HFFc6 (cell line): Measurements from ENCODE around the gene DYSF. TPM values are rescaled to one million over a fixed set of nuclear protein-coding genes. Genes with fewer than 3 reads are reported as not detected.
"Not testable (repeated sequence)": the region's sequence is repeated elsewhere in the genome, so short reads cannot be mapped to it uniquely, and the experiment has no call there.

Source experiments
- DNase-seq: peaks from one replicate; pipeline ENCODE4 v3.0.0-alpha.2; 2018
- H3K27ac Mint-ChIP-seq: 2 replicates; pipeline ENCODE4 v1.8.0; 2020; ENCODE audit warnings: mild to moderate bottlenecking, mixed read lengths
- H3K27me3 Mint-ChIP-seq: 2 replicates; pipeline ENCODE4 v1.8.0; 2021; ENCODE audit warnings: mild to moderate bottlenecking, moderate library complexity, mixed read lengths; ENCODE audit not compliant: insufficient read depth
- H3K36me3 Mint-ChIP-seq: 2 replicates; pipeline ENCODE4 v1.8.0; 2021; ENCODE audit warnings: low read depth, mixed read lengths
- H3K4me1 Mint-ChIP-seq: 2 replicates; pipeline ENCODE4 v1.8.0; 2020; ENCODE audit warnings: low read depth, mixed read lengths
- H3K4me3 Mint-ChIP-seq: 2 replicates; pipeline ENCODE4 v1.8.0; 2020; ENCODE audit warnings: mild to moderate bottlenecking, moderate library complexity, mixed read lengths
- H3K9me3 Mint-ChIP-seq: 2 replicates; pipeline ENCODE4 v1.8.0; 2020; ENCODE audit warnings: mild to moderate bottlenecking, mixed read lengths
- total RNA-seq, 6 experiments: library from RNA; stranded (reverse); fragmentation: NEBNext Ultra II Directional; extraction: Animal tissue kit (Norgen Biotek cat#: 25700); gene quantifications; 2 replicates in 1 of 6; 3 replicates in 5 of 6; pipeline ENCODE4 v1.2.3, GENCODE V29; 2021
- TF ChIP-seq, protein P1 (sequence below): fragments of 200-600 bp; sonication (generic); IDR thresholded peaks from 2 replicates; pipeline ENCODE4 v1.5.0; 2021; ENCODE audit warnings: antibody characterized with exemption, mild to moderate bottlenecking

DYSF gene
- total RNA-seq, 6 experiments from 2014 or later = 0.07 to 0.57 (median 0.32) TPM

DNA sequence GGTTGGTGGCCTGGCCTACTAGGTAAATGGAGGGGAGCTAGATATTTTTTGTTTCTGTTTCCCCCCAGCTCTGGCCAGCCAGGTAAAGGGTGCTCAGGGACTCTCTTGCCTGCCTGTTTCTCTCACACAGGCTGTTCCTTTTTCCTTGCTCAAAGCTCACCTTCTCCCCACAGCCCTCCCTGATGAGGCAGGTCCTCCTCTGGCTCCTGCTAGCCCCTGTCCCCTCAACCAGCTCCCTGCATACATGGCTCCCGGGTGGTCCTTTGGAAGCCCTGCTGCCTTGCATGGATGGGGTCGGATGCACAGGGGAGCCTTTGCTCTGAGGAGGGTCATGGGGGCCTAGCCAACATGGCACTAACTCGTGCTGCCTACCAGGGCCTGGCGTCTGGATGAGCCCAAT is 27.8 kb downstream of the DYSF start:
- peaks cover 35% of the 10 kb centered on the region for H3K27me3 Mint-ChIP-seq
- TF ChIP-seq, protein P1, sequence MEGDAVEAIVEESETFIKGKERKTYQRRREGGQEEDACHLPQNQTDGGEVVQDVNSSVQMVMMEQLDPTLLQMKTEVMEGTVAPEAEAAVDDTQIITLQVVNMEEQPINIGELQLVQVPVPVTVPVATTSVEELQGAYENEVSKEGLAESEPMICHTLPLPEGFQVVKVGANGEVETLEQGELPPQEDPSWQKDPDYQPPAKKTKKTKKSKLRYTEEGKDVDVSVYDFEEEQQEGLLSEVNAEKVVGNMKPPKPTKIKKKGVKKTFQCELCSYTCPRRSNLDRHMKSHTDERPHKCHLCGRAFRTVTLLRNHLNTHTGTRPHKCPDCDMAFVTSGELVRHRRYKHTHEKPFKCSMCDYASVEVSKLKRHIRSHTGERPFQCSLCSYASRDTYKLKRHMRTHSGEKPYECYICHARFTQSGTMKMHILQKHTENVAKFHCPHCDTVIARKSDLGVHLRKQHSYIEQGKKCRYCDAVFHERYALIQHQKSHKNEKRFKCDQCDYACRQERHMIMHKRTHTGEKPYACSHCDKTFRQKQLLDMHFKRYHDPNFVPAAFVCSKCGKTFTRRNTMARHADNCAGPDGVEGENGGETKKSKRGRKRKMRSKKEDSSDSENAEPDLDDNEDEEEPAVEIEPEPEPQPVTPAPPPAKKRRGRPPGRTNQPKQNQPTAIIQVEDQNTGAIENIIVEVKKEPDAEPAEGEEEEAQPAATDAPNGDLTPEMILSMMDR = no peak
- no peaks in the 10 kb centered on the region for H3K36me3 Mint-ChIP-seq
- H3K4me1 Mint-ChIP-seq = no peaks in the 10 kb centered on the region
- H3K4me3 Mint-ChIP-seq = no peak overlapping the region
- no peaks in the 10 kb centered on the region for H3K9me3 Mint-ChIP-seq
- no peak for DNase-seq
- no peak overlapping the region for H3K27ac Mint-ChIP-seq

DNA sequence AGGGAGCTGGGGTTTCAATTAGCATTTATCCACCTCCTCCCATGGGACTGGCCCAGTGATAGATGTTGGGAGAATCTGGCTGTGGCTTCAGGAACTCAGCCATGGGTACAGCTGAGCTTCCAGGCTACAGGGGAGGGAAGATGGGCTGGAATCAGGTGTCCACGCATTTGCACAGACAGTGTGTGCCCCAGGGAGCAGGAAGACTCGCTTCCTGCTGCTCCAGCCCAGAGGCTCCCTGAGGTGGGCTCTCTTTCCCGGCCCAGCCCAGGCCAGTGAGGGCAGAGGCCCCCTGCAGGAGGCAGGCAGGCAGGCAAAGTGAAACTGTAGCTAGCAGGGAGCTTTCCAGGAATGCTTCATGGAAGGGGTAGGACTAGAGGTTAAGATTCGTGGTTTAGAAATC is 28.7 kb downstream of the DYSF start:
- Mint-ChIP-seq H3K27me3 (peaks cover 31% of the 10 kb centered on the region), H3K4me3 (no peak overlapping the region), H3K27ac (no peak overlapping the region), H3K4me1 (no peaks in the 10 kb centered on the region), H3K9me3 (no peaks in the 10 kb centered on the region), H3K36me3 (no peaks in the 10 kb centered on the region)
- no peak for DNase-seq
- TF ChIP-seq, protein P1 = peak; percentile 16; the same call in 1 of the 2 replicates

DNA sequence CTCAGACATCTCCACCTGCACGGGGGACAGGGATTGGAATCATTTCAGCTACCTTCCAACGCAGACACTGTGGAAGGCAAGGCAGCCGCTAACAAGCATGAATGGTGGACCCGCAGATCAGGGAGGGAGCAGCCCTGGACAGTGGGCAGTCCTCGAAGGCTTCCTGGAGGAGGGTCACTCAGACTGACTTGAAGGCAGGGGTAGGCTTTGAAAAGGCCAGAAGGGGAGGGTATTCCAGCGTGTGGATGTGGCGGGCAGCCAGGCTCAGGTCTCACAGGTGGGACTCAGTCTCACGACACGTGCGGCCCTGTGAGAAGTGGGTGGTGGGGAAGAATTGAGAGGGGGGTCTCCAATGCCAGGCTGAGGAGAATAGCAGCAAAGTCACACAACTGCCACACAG is 29.9 kb downstream of the DYSF start:
- no peak for DNase-seq
- H3K27ac Mint-ChIP-seq = no peak overlapping the region
- H3K4me3 Mint-ChIP-seq = no peak overlapping the region
- no peaks in the 10 kb centered on the region for H3K9me3 Mint-ChIP-seq
- TF ChIP-seq, protein P1 = no peak
- H3K27me3 Mint-ChIP-seq = peaks cover 26% of the 10 kb centered on the region
- no peaks in the 10 kb centered on the region for H3K36me3 Mint-ChIP-seq
- no peaks in the 10 kb centered on the region for H3K4me1 Mint-ChIP-seq

DNA sequence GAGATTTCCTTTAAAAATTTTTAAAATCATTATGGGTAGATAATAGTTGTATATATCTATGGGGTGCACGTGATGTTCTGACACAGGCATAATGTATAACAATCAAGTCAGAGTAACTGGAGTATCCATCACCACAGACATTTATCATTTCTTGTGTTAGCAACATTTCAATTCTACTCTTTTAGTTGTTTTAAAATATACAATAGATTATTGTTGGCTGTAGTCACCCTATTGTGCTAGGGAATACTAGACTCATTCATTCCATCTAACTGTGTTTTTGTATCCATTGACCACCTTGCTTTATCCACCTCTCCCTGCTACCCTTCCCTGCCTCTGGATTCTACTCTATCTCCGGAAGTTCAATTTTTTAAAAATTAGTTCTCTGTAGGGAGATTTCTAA is 31.0 kb downstream of the DYSF start:
- Mint-ChIP-seq H3K4me1 (no peaks in the 10 kb centered on the region), H3K9me3 (no peaks in the 10 kb centered on the region), H3K27ac (no peak overlapping the region), H3K36me3 (no peaks in the 10 kb centered on the region), H3K4me3 (no peak overlapping the region), H3K27me3 (peaks cover 29% of the 10 kb centered on the region)
- TF ChIP-seq, protein P1 = no peak
- no peak for DNase-seq

DNA sequence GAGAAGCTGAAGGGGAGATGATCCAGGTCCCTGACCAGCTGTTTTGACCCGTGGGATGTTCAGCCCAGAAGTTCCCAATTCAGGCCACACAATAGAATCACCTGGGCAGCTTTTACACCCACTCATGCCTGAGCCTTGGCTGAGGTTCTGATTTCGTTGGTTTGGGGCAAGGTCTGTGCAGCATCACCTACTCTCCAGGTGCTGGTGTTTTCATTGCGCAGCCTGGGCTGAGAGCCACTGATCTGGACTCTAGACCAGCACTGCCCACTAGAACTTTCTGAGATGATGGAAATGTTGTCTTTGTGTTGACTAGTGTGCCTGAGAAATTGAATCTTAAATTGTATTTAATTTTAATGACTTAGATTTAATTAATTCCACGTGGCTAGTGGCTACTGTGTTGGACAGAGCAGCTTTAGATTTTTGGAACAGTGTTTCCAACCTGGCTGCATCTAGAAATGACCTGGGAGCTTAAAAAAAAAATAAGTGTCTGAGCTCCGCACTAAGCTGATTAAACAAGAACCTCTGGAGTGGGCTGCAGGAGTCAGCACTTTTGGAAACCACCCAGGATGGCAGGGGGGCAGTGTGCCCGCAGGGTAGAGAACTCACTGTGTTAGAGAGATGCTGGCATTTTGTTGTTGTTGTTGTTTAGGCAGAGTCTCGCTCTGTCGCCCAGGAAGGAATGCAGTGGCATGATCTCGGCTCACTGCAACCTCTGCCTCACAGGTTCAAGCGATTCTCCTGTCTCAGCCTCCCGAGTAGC is 33.7 kb downstream of the DYSF start:
- no peak overlapping the region for H3K27ac Mint-ChIP-seq
- H3K36me3 Mint-ChIP-seq = no peaks in the 10 kb centered on the region
- TF ChIP-seq, protein P1 = no peak
- peaks cover 19% of the 10 kb centered on the region for H3K27me3 Mint-ChIP-seq
- no peak for DNase-seq
- H3K4me1 Mint-ChIP-seq = no peaks in the 10 kb centered on the region
- H3K9me3 Mint-ChIP-seq = no peaks in the 10 kb centered on the region
- no peak overlapping the region for H3K4me3 Mint-ChIP-seq

DNA sequence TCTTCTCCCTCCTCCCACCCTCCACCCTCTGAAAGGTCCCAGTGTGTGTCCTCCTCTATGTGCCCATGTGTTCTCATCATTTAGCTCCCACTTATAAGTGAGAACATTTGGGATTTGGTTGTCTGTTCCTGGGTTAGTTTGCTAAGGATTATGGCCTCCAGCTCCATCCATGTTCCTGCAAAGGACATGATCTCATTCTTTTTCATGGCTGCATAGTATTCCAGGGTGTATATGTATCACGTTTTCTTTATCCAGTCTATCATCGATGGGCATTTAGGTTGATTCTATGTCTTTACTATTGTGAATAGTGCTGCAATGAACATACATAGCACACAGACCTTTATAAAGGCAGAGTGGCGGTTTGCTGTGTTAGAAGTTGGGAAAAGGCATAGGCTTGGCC is 38.2 kb downstream of the DYSF start:
- H3K9me3 Mint-ChIP-seq, H3K36me3 Mint-ChIP-seq, H3K27ac Mint-ChIP-seq, H3K4me3 Mint-ChIP-seq, H3K4me1 Mint-ChIP-seq, DNase-seq: not testable (repeated sequence)
- peaks cover 15% of the 10 kb centered on the region for H3K27me3 Mint-ChIP-seq
